ENCODE measurements around the gene ZNF438.

- no peak for TF ChIP-seq CTCF (IDR thresholded peaks at IDR 0.05)
- no peak for TF ChIP-seq POLR2AphosphoS5 (IDR thresholded peaks at IDR 0.05)
- TF ChIP-seq POLR2A (IDR thresholded peaks at IDR 0.05): no peak
Measured at GRCh38 chr10:30823651-30824050, 208.0 kb downstream of the ZNF438 start.
